HG03354 (cell line): ENCODE data around the gene PMF1.

Source experiments
- ATAC-seq: cut with Tn5 transposase; IDR thresholded peaks from one replicate; pipeline ENCODE4 v1.9.1; 2021; ENCODE audit warnings: mild to moderate bottlenecking; ENCODE audit not compliant: unreplicated experiment, poor library complexity, severe bottlenecking

The PMF1 gene

GRCh38 chr1:156259805-156260204 is 47.0 kb downstream of the PMF1 start:
- ATAC-seq, result no peak

GRCh38 chr1:156260896-156261295 is 48.1 kb downstream of the PMF1 start:
- no peak for ATAC-seq

GRCh38 chr1:156262461-156263287 is 49.9 kb downstream of the PMF1 start:
- ATAC-seq, result no peak

GRCh38 chr1:156263288-156263655 is 50.5 kb downstream of the PMF1 start:
- no peak for ATAC-seq

GRCh38 chr1:156266051-156266450 is 53.2 kb downstream of the PMF1 start:
- no peak for ATAC-seq

- ATAC-seq, result no peak
These were observed 55.5 kb downstream of the PMF1 start for GRCh38 chr1:156268336-156268735.

GRCh38 chr1:156270314-156270713 is 57.5 kb downstream of the PMF1 start:
- ATAC-seq, result no peak

- no peak for ATAC-seq
These were observed 63.7 kb downstream of the PMF1 start for GRCh38 chr1:156276532-156276931.

- ATAC-seq, result no peak
These were observed 64.2 kb downstream of the PMF1 start for GRCh38 chr1:156276966-156277381.

- ATAC-seq, result no peak
These were observed 67.0 kb downstream of the PMF1 start for GRCh38 chr1:156279837-156280236.

- ATAC-seq, result peak; percentile 50
These were observed 68.5 kb downstream of the PMF1 start for GRCh38 chr1:156281281-156281680.

GRCh38 chr1:156281693-156282478 is 69.1 kb downstream of the PMF1 start:
- no peak for ATAC-seq

- peak; percentile 87 for ATAC-seq
These were observed 69.8 kb downstream of the PMF1 start, which contains the start of gene SMG5 for GRCh38 chr1:156282479-156283222. SMG5 (minus strand) TSS chr1:156282825; CDS start chr1:156282680, 145 bp downstream.

- no peak for ATAC-seq
These were observed 70.7 kb downstream of the PMF1 start for GRCh38 chr1:156283521-156283920.

GRCh38 chr1:156284112-156284511 is 71.3 kb downstream of the PMF1 start, which contains the start of gene TMEM79:
TMEM79 (plus strand) TSS chr1:156284325; CDS start chr1:156285227, 902 bp downstream.
- no peak for ATAC-seq

- no peak for ATAC-seq
These were observed 72.0 kb downstream of the PMF1 start for GRCh38 chr1:156284757-156285156.

GRCh38 chr1:156285437-156285836 is 72.6 kb downstream of the PMF1 start:
- ATAC-seq, result no peak

GRCh38 chr1:156286061-156286460 is 73.3 kb downstream of the PMF1 start:
- ATAC-seq, result no peak
